Osteoblast (primary cell): ENCODE data around the gene CRYL1. TPM values are rescaled to one million over a fixed set of nuclear protein-coding genes. Genes with fewer than 3 reads are reported as not detected.

Source experiments
- DNase-seq: peaks from one replicate; pipeline ENCODE4 v3.0.0; 2011; ENCODE audit warnings: low spot score, mixed read lengths; ENCODE audit not compliant: insufficient read length; ENCODE audit errors: missing footprints
- H2AFZ ChIP-seq: 2 replicates; pipeline ENCODE4 v1.6.0; 2011; ENCODE audit warnings: mild to moderate bottlenecking, low read length
- H3K27ac ChIP-seq: 2 replicates; pipeline ENCODE4 v1.5.1; 2011; ENCODE audit warnings: mild to moderate bottlenecking, low read depth, low read length, moderate library complexity
- H3K27me3 ChIP-seq: 2 replicates; pipeline ENCODE4 v1.6.0; 2012; ENCODE audit warnings: mild to moderate bottlenecking, control low read depth, inconsistent platforms, low read length, moderate library complexity; ENCODE audit not compliant: insufficient read depth
- H3K36me3 ChIP-seq: 2 replicates; pipeline ENCODE4 v1.5.1; 2011; ENCODE audit warnings: mild to moderate bottlenecking, low read length, control low read depth, moderate library complexity; ENCODE audit not compliant: insufficient read depth
- H3K4me1 ChIP-seq: 2 replicates; pipeline ENCODE4 v1.5.1; 2011; ENCODE audit warnings: mild to moderate bottlenecking, low read length, control low read depth, moderate library complexity; ENCODE audit not compliant: insufficient read depth
- H3K4me2 ChIP-seq: 2 replicates; pipeline ENCODE4 v1.6.0; 2011; ENCODE audit warnings: mild to moderate bottlenecking, low read length; ENCODE audit not compliant: insufficient read depth
- H3K4me3 ChIP-seq: fragments of 200-600 bp; sonication (generic); 3 replicates; pipeline ENCODE4 v1.5.1; 2012; ENCODE audit warnings: mild to moderate bottlenecking, low read length, inconsistent platforms; ENCODE audit not compliant: insufficient read depth
- H3K79me2 ChIP-seq: 2 replicates; pipeline ENCODE4 v1.6.0; 2012; ENCODE audit warnings: mild to moderate bottlenecking, low read length, control low read depth, inconsistent platforms; ENCODE audit not compliant: insufficient read depth
- H3K9me3 ChIP-seq: 2 replicates; pipeline ENCODE4 v1.5.1; 2011; ENCODE audit warnings: low read depth, low read length, control low read depth
- H4K20me1 ChIP-seq: 2 replicates; pipeline ENCODE4 v1.6.0; 2012; ENCODE audit warnings: mild to moderate bottlenecking, low read length, control low read depth; ENCODE audit not compliant: insufficient read depth
- total RNA-seq: library from RNA; depleted of rRNA; stranded (reverse); fragments of >200 nt; gene quantifications from 2 replicates; pipeline ENCODE4 v1.2.3, GENCODE V29; 2012
- TF ChIP-seq, protein P1 (sequence below): IDR thresholded peaks from 2 replicates; pipeline ENCODE4 v1.5.1; 2011; ENCODE audit warnings: mild to moderate bottlenecking, low read depth, low read length, moderate library complexity; ENCODE audit errors: extremely low read depth

The CRYL1 gene
- total RNA-seq, 1 donor = 12.7 TPM

- H4K20me1 ChIP-seq = no peaks in the 10 kb centered on the region
- no peaks in the 10 kb centered on the region for H3K36me3 ChIP-seq
- H3K27ac ChIP-seq = no peak overlapping the region
- H2AFZ ChIP-seq = no peak overlapping the region
- DNase-seq = no peak
- H3K4me1 ChIP-seq = no peaks in the 10 kb centered on the region
- no peak overlapping the region for H3K4me3 ChIP-seq
- TF ChIP-seq, protein P1, sequence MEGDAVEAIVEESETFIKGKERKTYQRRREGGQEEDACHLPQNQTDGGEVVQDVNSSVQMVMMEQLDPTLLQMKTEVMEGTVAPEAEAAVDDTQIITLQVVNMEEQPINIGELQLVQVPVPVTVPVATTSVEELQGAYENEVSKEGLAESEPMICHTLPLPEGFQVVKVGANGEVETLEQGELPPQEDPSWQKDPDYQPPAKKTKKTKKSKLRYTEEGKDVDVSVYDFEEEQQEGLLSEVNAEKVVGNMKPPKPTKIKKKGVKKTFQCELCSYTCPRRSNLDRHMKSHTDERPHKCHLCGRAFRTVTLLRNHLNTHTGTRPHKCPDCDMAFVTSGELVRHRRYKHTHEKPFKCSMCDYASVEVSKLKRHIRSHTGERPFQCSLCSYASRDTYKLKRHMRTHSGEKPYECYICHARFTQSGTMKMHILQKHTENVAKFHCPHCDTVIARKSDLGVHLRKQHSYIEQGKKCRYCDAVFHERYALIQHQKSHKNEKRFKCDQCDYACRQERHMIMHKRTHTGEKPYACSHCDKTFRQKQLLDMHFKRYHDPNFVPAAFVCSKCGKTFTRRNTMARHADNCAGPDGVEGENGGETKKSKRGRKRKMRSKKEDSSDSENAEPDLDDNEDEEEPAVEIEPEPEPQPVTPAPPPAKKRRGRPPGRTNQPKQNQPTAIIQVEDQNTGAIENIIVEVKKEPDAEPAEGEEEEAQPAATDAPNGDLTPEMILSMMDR = no peak
- H3K9me3 ChIP-seq = no peaks in the 10 kb centered on the region
- H3K27me3 ChIP-seq = no peaks in the 10 kb centered on the region
- H3K79me2 ChIP-seq = no peaks in the 10 kb centered on the region
- no peak overlapping the region for H3K4me2 ChIP-seq
These were observed 124.9 kb downstream of the CRYL1 start for GRCh38 chr13:20400774-20401173.

DNA sequence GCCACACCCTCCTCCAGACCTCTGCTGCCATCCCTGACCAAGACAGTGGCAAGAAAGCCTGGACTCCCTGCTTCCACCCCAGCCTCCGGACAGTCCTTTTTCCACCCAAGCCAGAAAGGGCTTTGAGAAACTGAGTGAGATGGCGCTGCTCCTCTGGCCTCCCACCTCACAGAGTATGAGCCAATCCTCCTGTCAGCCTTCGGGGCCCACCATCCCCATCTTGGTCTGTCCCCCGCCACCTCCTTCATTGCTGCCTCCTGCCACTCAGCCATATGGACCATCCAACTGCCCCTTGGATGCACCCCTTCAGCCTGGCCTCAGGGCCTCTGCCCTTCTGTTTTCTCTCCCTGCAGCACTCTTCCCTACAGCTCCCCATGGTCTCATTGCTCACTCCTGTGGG, 125.7 kb downstream of the CRYL1 start:
- Histone ChIP-seq H3K4me3 (no peak overlapping the region), H3K27me3 (peaks cover 5% of the 10 kb centered on the region), H3K79me2 (no peaks in the 10 kb centered on the region), H3K36me3 (no peaks in the 10 kb centered on the region), H3K4me2 (no peak overlapping the region), H3K4me1 (no peaks in the 10 kb centered on the region), H4K20me1 (no peaks in the 10 kb centered on the region), H2AFZ (no peak overlapping the region), H3K9me3 (no peaks in the 10 kb centered on the region), H3K27ac (no peak overlapping the region)
- TF ChIP-seq, protein P1 = no peak
- DNase-seq = no peak

DNA sequence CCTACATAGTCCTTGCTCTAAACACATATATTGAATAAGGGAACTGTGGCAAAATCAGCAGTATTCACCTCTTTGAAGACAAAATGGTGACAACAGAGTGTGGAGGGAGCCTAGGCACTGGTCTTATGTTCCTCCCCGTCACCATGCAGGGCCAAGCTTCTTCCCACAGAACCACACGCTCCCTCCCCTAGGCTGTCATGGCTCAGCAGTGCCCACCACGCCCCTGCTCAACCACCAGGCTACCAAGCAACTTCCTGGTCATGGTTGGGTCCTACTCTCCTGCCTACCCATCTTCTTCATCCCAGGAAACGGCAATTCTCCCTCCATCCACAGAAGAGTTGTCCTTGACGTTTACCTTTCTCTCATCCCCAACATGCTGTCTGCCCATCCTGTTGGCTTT, 126.1 kb downstream of the CRYL1 start:
- no peak overlapping the region for H2AFZ ChIP-seq
- TF ChIP-seq, protein P1 = no peak

DNA sequence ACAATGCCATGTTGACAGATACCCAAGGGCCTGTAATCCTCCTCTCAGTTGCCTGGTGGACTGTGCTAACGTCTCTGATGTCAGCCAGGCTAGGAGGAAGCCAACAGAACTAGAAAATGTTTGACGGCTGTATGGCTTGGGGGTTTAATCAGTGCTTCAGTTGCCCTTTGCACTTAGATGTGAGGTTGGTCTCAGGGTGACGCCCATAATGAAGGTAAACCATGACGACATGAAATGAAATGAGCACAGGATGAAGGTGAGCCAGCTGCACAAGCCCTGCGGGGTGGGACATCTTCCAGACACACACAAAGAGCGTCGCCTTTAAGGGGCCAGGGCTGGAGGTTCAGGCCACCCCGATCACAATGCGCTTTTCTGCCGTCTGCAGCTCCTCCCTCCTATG, 127.2 kb downstream of the CRYL1 start:
- Histone ChIP-seq H3K27ac (no peak overlapping the region), H3K79me2 (no peaks in the 10 kb centered on the region), H2AFZ (no peak overlapping the region), H3K9me3 (no peaks in the 10 kb centered on the region), H3K4me3 (no peak overlapping the region), H3K4me1 (no peaks in the 10 kb centered on the region), H3K27me3 (peaks cover 6% of the 10 kb centered on the region), H4K20me1 (no peaks in the 10 kb centered on the region), H3K4me2 (no peak overlapping the region), H3K36me3 (no peaks in the 10 kb centered on the region)
- DNase-seq = no peak
- TF ChIP-seq, protein P1 = no peak

More for the DNA sequence above, 126.1 kb downstream of the CRYL1 start:
- no peaks in the 10 kb centered on the region for H3K9me3 ChIP-seq
- H3K36me3 ChIP-seq = no peaks in the 10 kb centered on the region
- no peaks in the 10 kb centered on the region for H3K79me2 ChIP-seq
- no peak overlapping the region for H3K27ac ChIP-seq
- no peak overlapping the region for H3K4me2 ChIP-seq
- H3K4me1 ChIP-seq = no peaks in the 10 kb centered on the region
- no peak overlapping the region for H3K4me3 ChIP-seq
- peaks cover 6% of the 10 kb centered on the region for H3K27me3 ChIP-seq
- no peak for DNase-seq
- no peaks in the 10 kb centered on the region for H4K20me1 ChIP-seq
